Ishikawa (cell line): Measurements from ENCODE around the gene KIRREL3.

Experiments
- EP300 ChIP-seq: IDR thresholded peaks from 2 replicates; pipeline ENCODE4 v1.6.1; 2012; ENCODE audit warnings: borderline replicate concordance
- FOXM1 ChIP-seq: IDR thresholded peaks from 2 replicates; pipeline ENCODE4 v1.6.1; 2012; ENCODE audit warnings: low read depth, borderline replicate concordance
- MAX ChIP-seq: IDR thresholded peaks from 2 replicates; pipeline ENCODE4 v1.6.1; 2012
- RAD21 ChIP-seq: IDR thresholded peaks from 2 replicates; pipeline ENCODE4 v1.6.1; 2012; ENCODE audit warnings: low read depth
- YY1 ChIP-seq: IDR thresholded peaks from 2 replicates; pipeline ENCODE4 v1.6.1; 2012; ENCODE audit warnings: low read depth
- ZBTB7A ChIP-seq: IDR thresholded peaks from 2 replicates; pipeline ENCODE4 v1.6.1; 2012; ENCODE audit warnings: low read depth

GRCh38 chr11:126628450-126628789, 372.1 kb downstream of the KIRREL3 start:
- TF ChIP-seq YY1 (no peak), RAD21 (no peak), FOXM1 (no peak), ZBTB7A (no peak), MAX (no peak), EP300 (no peak)
